Measurements from ENCODE around the gene RAPGEF6.

RAPGEF6 gene

DNA sequence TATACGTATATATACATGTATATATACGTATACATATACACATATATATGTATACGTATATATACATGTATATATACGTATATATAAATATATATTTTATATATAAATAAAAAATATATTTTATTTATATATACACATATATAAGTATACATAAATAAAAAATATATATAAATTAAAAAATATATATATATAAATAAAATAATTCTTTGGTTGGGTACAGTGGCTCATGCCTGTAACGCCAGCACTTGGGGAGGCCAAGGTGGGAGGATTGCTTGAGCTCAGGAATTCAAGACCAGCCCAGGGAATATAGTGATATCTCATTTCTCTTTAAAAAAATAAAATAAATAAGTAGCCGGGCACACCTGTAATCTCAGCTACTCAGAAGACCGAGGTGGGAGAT is 216.2 kb downstream of the RAPGEF6 start:
- no peak for DNase-seq (ENCODE audit: low read depth, low spot score)
- TF ChIP-seq, protein P1, sequence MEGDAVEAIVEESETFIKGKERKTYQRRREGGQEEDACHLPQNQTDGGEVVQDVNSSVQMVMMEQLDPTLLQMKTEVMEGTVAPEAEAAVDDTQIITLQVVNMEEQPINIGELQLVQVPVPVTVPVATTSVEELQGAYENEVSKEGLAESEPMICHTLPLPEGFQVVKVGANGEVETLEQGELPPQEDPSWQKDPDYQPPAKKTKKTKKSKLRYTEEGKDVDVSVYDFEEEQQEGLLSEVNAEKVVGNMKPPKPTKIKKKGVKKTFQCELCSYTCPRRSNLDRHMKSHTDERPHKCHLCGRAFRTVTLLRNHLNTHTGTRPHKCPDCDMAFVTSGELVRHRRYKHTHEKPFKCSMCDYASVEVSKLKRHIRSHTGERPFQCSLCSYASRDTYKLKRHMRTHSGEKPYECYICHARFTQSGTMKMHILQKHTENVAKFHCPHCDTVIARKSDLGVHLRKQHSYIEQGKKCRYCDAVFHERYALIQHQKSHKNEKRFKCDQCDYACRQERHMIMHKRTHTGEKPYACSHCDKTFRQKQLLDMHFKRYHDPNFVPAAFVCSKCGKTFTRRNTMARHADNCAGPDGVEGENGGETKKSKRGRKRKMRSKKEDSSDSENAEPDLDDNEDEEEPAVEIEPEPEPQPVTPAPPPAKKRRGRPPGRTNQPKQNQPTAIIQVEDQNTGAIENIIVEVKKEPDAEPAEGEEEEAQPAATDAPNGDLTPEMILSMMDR (IDR thresholded peaks at IDR 0.05; ENCODE audit: insufficient read depth, low read length, missing control alignments): no peak
- CTCF ChIA-PET: interaction anchor here (0.6 to 1.9 kb wide), 9 partner anchors 8 to 1519 kb away, joined by 3 to 6 read pairs (median 4); no protein-coding TSS in a partner anchor
- H3K4me3 ChIP-seq (ENCODE audit: low read depth, low read length): no peak overlapping the region
- POLR2A ChIA-PET: no interaction called here

DNA sequence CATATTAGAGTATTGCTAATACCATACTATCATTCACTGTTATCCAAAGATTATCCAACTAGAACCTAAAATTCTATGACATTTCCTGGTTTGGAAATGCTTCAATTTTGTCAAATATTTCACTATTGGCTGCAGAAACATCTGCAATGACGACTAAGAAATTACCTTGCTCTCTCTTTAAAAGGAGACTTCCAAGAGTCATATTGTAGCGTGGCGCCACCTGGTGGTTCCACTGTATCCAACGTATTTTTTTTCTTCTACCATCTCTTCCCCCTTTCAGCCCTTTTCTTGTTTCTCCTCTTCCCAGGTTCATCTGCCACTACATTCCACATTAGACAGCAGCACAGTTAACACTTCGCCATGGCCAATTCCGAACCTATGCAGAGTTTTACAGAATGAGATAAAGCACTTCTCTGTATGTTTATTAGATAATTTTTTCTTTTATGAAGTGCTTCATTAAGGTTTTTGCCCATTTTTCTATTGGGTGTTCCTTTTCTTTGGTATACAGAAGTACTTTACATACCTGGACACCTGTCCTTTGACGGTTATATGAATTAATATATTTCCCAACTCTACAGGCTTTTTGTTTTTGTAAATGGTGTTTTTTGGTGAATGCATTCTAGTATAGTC is 217.7 kb downstream of the RAPGEF6 start:
- no peak overlapping the region for H3K4me3 ChIP-seq (ENCODE audit: low read depth, low read length)
- no peak for DNase-seq (ENCODE audit: low read depth, low spot score)
- POLR2A ChIA-PET: no interaction called here
- TF ChIP-seq, protein P1 (IDR thresholded peaks at IDR 0.05; ENCODE audit: insufficient read depth, low read length, missing control alignments): peak; percentile 64
- CTCF ChIA-PET: interaction anchor here (1.1 to 2.1 kb wide), 6 partner anchors 7 to 546 kb away, joined by 3 to 5 read pairs (median 4); no protein-coding TSS in a partner anchor

DNA sequence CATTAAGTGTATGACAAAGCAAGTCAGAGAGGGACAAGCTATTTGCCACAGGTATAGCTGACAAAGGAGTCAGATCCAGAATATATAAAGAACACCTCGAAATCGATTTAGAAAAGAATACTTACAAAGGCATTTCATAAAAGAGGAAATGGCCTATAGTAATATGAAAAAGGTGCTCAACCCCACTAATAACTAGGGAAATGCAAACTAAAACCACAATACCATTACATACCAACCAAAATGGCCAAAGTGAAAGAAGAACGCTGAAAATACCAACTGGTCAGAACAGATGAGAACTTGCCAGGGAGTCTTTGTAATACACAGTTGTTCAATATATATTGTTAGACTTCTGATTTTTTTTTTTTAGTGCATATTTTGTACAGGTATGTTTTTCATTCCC is 218.3 kb downstream of the RAPGEF6 start:
- CTCF ChIA-PET: interaction anchor here (1.0 to 2.1 kb wide), 12 partner anchors 8 to 545 kb away, joined by 3 to 6 read pairs (median 4); partner anchors contain the start of gene HINT1
- POLR2A ChIA-PET: no interaction called here
- no peak overlapping the region for H3K4me3 ChIP-seq (ENCODE audit: low read depth, low read length)
- TF ChIP-seq, protein P1 (IDR thresholded peaks at IDR 0.05; ENCODE audit: insufficient read depth, low read length, missing control alignments): no peak
- no peak for DNase-seq (ENCODE audit: low read depth, low spot score)

DNA sequence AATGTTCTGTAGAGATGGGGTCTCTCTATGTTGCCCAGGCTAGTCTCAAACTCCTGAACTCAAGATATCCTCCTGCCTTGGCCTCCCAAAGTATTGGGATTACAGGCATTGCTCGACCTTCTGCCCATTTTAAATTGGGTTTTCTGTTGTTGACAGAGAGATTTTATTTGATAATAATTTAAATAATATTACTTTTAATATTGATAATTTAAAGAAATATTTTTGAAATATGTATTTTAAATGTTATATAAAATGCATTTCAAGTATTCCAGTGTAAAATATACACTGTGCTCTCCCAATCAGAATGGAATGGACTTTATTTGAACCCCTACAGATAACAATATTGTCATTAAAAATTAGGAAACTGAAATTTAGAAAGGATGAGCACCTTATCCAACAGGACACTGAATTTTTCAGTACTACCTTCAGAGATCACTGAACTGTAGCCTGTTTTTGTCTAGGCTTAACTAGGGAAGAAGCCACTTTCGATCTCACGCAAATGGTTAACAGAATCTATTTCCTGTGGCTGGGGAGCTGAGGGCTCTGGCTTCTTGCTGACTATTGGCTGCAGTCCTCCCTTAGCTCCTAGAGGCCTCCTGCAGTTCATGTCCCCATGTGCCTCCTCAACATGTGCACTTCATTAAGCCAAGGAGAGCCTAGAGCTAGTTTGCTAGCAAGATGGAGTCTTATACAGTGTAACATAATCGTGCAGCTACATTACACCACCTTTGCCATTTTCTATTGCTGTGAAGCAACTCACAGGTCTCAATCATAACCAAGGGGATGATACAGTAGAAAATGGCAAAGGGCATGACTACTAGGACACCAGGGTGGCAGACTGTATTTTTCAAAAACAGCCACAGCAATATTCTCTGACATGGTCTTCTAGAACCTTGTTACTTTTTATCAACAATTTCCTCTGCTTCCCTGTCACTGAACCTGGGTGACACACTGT is 221.1 kb downstream of the RAPGEF6 start:
- no peak overlapping the region for H3K4me3 ChIP-seq (ENCODE audit: low read depth, low read length)
- DNase-seq (ENCODE audit: low read depth, low spot score): no peak
- ChIA-PET POLR2A (no interaction called here), CTCF (interaction anchor here (1.0 to 2.5 kb wide), 4 partner anchors 8 to 1514 kb away, joined by 3 to 9 read pairs (median 5); no protein-coding TSS in a partner anchor)
- TF ChIP-seq, protein P1 (IDR thresholded peaks at IDR 0.05; ENCODE audit: insufficient read depth, low read length, missing control alignments): no peak

DNA sequence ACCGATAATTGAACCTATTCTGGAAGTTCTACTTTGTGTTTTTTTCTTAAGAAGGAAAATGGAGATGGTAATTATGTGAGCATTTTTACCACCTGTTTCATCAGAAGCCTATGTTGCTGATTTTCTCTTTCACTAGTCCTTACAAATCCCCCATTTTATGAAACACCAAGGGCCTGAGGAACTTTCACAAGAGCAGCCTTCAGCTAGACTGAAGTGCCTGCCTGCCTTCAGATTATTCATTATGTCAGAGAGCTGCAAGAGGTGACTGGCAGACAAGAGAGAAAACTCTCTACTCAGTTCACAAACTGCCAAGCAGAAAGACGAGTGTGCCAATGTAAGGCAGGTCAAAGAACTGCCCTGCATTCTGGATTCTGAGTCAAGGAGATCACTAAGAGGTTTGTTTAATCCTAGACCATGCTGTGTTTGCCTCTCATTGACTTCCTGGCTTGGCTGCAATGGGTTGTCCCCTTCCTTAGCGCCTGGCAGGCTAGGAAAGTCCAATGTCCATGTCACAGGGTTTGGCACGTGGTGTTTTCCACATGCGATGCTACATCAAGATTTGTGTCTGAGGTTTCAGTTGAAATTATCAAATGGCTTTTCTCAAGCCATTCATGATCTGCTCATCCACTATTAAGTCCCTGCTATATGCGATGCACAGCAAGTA is 227.9 kb downstream of the RAPGEF6 start:
- POLR2A ChIA-PET: no interaction called here

More for the DNA sequence above, 227.9 kb downstream of the RAPGEF6 start:
- CTCF ChIA-PET: no interaction called here
- no peak for DNase-seq (ENCODE audit: low read depth, low spot score)
- H3K4me3 ChIP-seq (ENCODE audit: low read depth, low read length): no peak overlapping the region
- TF ChIP-seq, protein P1 (IDR thresholded peaks at IDR 0.05; ENCODE audit: insufficient read depth, low read length, missing control alignments): no peak
